GM18858 (cell line): ENCODE data around the gene PEMT.

Experiments
- ATAC-seq: cut with Tn5 transposase; IDR thresholded peaks from one replicate; pipeline ENCODE4 v1.9.1; 2021; ENCODE audit not compliant: unreplicated experiment

PEMT gene

DNA sequence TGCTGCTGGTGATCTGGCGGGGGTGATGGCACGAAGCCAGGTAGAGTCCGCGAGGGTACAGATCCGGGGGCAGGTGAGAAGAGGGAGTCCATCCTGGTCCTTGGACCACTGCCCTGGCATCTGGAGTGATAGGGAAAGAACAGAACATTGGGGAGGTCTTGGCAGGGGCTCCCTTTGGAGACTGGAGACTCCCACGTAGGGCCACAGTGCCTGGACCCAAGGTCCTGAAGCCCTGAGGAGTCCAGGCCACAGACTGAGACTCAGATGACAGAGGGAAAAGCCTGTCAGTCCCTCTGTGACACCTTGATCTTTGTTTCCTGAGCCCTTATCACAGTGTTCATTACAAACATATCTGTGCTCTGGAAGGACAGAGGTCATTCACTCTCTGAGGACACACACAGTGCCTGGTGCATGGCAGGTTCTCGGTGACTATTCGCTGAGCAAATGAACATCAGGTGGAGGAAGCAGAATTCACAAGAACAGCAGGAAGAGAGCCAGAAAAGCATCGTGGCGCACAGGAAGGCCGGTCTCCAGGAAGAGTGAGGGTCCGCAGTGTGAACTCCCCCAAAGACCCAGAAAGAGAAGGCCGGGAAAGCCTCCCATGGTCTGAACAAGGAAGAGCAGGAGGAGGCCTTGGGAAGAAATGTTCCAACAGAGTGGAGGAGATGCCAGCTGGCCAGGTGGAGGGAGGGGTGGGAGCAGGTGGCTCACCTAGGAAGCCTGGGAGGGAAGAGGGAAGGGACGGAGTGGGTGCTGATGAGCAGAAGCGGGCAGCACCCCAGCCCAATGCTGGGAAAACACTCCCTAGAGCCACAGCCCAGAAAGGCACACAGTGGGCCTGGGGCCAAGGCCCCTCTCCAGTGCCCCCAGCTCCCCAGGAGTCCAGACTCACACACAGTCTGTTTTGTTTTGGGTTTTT lies 20.5 kb downstream of the PEMT start:
- ATAC-seq: no peak

DNA sequence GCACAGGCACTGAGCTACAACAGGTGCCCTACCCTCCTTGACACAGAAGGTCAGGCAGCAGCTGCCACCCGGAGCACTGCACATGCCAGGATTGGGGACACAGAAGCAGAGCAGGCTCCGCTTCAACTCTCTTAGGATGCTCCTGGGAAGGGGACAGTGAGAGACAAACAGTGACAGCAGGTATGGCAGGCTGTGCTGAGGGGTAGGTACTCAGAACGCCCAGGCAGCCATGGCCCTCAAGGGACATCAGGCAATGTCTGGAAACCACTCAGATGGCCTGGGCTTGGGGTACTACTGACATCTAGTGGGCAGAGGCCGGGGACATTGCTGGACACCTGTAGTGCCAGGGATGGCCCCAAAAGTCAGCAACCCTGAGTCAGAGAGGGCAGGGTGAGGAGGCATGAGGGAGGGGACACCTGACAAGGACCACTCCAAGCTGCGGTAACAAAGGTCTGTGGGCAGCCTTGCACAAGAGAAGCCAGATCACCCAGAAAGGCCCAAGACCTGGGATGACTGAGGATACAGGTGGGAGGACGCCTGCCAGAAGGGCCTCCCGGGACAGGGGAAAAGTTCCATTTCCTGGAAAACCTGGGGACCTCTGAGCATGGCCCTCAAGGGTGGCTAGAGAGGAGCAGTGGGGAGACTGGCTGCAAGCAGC lies 21.2 kb downstream of the PEMT start:
- no peak for ATAC-seq

DNA sequence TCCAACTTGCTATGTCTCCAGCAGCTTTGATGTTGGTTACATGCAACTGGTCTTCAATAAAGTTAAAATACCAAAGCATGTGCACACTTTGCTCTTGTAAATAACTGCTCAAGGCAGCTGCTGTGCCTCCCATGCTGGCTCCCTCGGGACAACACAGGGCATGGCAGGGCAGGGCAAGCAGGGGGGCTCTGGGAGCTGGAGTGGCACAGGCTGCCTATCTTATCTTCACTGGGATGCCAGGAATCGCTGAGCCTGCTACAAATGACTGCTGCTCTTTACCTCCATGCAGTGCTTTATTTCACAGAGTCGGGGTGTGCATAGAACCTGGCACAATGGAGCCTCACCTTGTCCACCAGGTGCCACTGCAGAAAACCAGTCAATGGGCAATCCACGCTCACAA lies 21.8 kb downstream of the PEMT start:
- no peak for ATAC-seq

DNA sequence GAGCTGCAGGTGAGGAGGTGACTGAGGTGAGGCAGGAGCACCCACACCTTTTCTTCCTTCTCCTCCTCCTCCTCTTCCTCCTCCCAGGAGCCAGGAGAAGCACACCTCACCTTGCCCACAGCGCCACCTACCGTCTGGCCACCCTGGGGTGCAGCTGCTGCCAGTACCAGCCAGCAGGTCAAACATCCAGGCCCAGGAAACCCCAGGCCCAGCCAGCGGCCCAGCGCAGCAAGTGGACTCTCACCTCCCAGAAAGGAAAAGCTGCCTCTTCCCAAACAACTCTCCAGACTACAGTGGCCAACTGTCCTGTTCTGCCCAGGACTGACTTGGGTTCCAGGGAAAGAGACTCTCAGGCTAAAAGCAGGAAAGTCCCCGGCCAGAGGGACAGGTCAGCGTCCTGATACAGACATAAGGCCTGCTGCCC lies 22.7 kb downstream of the PEMT start:
- no peak for ATAC-seq

DNA sequence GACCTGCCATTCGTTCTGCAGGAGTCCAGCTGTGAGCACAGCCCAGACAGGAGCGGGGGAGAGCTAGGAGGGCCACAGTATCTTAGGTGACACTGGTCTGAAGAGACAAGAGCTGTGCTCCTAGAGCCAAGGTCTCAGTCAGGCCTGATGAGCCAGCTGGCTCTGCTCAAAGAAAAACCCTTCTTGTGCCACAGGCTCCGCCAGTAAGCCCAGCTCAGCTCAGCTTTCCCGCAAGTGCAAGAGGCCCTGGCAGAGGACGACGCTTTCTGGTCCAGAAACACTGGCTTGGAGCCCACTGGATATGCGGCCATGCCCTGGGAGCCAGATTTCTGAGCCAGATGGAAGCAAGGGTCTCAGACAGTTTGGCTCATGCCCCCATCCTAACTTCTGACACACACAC lies 23.9 kb downstream of the PEMT start:
- no peak for ATAC-seq

DNA sequence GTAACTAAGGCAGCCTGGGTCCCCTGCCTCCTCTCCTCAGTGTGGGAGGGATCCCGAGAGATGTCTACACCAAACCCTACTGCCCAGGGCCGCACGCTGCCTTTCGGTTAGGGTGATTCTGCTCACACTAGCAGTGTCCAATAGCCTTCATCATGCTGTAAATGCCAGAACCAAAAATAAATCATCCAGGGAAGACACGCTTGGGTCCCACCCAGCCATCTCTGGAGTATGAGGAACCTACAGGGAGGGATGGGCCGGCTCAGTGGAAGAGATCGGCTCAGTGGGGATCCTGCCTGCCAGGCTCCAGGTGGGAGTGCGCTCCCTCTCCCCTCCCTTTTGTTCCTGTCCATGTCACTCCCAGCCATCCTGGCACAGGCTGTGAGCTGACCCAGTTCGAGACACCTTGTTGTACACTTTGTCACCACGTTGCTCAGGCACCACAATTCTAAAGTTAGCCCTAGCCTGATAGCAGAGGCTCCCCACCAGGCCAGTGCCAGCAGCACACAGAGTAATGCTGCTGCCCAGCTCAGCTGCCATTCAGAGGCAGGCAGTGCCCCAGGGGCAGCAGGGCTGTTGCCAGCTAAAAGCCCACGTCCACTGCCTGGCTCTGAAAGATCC lies 24.5 kb downstream of the PEMT start:
- ATAC-seq: no peak

DNA sequence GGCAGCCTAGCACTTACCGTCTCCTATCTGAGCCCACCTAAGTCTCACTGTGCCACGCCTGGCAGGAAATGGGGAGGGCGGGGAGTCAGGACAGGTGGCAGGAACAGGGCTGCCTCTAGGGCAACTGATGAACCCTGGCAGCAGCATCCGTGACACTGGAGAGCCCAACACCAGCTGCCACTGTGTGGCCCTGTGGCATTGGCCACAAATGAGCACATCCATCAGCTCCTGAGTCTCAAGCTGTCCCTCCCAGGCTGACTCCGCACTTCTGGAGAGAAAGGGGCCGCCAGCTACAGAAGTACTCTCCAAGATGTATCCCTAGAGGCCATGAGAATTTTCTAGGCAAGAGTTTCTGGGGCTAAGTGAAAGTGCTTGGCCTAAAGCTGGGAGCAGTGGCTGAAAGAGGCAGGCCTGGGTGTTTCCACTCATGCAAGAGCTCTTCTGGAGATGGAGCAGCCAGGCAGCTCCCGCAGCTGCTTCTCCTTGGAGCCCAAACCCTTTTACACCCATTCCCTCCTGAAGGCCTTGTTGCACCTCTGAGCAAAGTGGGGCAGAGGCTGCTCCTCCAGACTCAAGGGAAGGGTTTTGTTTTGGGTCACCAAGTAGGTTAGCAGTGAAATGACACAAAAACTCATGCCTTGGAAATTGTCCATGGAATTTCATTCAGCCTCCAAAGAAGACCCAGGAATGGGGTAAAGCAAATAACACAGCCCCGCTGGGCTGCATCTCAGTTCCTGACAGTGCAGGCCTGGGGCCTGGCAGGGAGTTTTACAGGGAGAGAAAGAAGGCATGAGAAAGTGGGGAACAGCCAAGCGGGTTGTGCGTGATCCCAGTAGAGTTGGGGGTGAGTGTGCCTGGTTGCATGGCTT lies 25.8 kb downstream of the PEMT start:
- no peak for ATAC-seq

DNA sequence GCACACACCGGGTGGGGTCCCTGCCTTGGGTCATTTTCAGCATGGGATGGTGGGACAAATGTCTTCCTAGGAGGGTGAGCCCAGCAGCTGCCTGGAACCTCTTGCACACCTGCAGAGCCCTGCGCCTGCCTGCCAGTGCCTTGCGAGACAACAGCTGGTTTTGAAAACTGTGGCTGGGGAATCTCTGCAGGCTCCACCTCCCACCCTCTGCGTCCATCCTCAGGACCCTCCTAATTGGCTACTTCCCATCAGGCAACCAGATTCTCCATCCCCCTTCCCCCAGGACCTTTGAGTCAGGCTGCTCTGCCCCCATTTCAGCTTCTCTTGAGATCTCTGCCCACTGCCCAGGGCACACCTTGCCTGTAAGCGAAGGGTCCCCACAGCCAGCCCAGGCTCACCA lies 26.6 kb downstream of the PEMT start:
- ATAC-seq: no peak

DNA sequence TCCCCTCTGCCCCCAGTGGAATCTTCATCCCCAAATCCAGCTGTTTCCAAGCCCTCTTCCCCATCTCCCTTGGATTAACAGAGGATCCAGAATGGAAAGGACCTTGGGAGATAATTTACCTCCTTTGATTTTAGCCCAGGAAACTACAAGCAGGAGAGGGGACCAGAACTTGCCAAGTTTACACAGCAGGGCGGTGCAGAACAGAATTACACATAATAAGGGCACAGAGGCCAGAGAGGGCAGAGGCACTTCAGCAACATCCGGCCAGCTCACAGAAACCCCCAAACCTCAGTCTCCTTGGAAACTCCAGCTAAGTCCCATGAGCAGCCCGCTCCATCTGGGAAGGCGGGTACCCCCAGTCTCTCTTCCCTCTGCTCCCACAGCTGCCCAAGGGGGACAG lies 27.2 kb downstream of the PEMT start:
- no peak for ATAC-seq

DNA sequence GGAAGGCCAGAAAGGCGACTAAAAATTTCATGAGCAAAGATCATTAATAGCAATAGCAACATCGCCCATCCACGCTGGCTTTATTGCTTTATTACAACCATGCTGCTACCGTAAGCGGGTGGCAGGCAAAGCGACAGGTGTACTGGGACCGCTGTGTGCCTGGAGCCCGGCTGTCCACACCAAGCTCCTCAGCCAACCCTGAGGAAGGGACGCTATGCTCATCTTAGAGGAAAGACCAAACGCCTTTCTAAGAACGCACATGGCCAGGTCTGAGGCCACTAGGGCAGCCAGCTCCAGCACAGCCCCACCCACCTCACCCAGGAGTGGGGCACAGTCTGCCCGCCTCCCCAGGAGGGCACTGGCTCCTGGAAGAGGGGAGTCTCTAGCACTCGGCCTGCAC lies 28.0 kb downstream of the PEMT start:
- ATAC-seq: no peak

DNA sequence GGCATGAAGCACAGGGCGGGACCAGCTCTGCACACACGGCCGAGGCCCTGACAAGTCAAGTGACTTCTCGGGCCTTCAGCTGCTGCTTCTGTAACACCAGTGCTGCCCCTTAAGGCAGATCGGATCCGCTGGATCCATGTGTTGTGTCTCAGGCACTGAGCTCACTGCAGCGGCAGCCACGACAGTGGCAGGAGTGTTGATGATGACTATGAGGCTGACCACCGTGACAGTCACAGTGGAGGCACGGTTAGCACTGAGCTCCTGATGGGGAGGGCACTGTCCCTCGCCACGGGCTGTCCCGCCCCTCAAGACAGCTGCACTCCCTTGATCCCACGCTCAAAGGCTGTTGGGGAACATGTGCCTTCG lies 29.4 kb downstream of the PEMT start:
- ATAC-seq: no peak

DNA sequence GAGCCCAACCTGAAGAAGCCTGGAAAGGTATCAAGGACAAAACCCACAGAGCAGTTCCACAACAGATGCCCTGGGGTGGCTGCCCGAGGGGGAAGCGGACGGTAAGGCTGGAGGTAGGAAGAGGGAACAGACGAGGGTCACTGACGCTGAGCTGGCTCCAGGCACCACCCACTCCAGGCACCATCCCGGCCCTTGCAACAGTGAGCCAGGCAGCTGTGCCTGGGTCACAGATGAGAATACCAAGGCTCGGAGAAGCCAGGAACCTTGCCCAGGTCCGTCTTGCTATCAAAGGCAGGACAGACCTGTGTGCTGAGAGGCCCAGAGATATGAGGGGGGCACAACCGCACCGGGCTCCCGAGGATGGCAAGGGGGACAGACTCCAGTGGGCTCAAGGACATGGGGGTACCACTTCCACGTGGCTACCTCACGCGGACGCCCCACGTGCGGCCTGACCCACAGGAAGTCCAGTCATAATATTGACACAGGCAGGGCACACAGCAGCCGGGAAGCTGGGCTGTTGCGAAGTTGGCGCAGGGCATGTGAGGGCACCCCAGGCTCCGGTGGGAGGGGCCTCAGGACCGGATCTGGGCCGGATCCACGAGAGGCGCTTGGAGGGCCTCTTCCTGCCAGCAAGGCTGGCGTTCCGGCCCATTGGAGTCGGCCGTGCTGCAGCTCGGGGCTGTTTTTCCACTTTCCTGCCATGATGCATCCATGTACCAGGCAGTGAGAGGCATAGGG lies 29.9 kb downstream of the PEMT start:
- no peak for ATAC-seq

DNA sequence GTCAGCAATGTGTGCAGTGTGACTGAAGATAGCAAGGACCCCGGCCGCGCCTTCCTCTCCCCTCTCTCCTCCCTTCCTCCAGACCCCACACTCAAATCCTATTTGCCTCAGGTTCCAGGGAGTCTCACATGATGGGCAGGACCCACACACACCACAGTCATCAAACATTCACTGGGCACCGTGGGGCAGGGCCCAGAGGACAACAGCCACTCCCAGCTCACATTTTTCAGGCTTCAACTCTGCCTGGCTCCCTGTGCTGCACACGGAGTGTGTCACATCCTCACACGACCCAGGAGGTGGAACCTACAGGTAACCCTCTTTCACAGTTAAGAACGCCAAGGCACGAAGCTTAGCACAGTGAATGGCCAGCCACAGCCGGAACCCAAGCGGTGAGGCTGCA lies 30.5 kb downstream of the PEMT start:
- ATAC-seq: no peak

DNA sequence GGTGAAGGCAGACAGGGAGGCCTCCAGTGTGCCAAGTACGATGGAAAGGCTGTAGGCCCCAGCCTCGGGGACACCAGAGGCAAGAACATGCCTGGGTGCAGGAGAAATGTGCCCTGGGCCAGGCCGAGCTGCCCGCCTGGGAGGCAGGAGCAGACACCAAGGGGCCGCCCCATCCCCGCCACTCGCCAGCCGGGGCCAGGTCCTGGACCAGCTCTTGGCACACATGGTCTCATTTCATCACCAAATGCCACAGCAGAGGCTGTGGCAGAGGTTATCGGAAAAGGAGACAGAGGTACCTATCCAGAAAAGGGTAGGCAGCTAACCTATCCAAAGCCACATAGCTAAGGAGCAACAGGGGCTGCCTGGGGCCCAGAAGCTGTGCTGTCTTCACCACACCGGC lies 31.3 kb downstream of the PEMT start:
- no peak for ATAC-seq

DNA sequence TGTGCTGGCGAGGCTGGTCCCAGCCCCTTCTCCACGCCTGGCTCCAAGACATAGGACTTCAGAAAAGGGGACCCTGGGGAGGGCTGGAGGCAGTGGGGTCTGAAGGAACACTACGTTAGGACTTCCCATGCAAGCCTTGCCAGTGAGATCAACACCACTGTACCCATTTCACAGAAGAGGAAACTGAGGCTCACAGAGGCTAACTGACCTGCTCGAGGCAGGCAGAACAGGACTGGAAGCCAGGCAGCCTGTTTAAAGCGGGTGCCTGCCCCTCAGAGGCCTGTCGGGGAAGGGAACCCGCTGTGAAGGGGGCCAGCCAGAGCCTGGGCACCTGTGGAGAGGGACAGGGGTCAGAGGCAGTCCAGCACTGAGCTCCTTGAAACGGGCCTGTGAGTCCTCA lies 32.3 kb downstream of the PEMT start:
- ATAC-seq: no peak

DNA sequence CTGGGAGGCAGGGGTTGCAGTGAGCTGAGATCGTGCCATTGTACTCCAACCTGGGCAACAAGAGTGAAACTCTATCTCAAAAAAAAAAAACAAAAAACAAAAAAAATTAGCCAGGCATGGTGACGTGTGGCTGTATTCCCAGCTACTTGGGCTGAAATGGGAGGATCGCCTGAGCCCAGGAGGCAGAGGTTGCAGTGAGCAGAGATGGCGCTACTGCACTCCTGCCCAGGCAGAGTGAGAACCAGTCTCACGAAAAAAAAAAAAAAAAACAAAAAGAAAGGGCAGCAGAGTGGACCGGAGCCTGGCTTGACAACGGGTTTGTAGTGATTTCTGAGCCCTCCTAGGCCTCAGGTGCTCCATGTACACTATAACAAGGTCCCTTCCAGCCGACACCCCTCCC lies 33.1 kb downstream of the PEMT start:
- no peak for ATAC-seq

DNA sequence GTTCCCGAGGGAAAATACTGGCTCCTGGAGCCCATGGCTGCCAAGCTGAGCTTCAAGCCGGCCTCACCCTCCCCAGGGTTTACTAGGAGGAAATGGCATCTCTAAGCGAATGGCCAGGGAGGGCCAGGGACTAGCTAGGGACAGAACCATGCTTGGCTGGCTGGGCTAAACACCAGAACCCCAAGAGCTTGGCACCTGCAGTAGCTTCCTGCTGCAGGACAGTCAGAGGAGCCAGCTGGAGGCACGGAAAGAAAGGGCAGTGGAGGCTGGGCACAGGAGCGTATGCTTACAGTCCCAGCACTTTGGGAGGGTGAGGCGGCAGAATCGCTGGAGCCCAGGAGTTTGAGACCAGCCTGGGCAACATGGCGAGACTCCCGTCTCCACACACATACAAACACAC lies 33.7 kb downstream of the PEMT start:
- ATAC-seq: no peak

DNA sequence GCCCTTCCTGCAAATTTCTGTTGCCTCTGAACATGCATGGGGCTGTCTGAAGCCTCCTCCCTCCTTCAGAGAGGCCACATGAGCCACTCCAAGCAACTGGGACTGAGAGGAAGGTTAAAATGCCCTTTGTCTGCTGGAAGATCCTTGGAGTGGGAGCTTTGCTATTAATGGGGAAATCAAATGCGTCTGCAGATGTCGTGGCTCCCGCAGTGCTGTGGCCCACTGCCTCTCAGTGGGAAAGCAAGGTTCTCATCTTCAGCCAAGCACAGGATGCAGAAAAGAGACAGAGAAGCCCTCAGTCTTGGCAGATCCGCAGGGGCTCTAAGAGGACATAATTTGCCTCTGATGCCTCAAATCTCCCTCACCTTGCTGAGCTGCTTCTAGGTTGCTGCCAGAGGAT lies 34.8 kb downstream of the PEMT start:
- no peak for ATAC-seq

DNA sequence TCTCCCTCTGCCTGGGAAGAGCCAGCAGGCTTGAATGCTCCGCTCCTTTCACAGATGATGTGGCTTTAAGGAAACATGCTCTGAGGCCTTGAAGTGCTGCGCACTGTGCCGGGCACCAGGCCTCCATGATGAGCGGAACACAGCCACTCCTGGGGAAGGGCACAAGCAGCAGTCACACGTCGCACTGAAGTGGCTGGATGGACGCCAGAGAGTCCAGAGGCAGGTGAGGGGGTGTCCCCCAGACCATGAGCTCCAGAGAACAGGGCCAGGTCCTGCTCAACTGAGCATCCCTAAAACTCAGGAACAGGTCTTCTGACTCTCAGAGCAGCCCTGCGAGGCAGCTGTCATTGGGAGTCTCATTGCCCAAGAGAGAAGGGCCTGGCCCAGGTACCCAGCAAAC lies 35.6 kb downstream of the PEMT start:
- ATAC-seq: no peak

DNA sequence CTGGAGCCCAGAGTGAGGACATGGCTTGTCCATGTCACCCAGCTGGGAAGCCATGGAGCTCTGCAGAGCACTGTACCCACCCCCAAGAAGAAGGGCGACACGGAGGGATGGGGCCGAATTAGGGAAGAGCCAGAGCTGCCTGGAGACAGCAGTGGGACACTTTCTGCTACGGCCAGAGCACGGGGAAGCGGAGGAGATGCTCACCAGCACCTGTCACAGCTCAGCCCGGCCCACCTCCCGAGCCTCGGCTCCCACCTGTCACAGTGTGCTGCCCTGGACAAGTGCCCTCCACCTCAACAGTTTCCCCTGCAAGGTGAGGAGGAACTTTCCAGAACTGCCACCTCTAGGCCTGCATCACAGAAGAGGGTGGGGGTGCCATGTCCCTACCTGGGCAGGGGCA lies 36.4 kb downstream of the PEMT start:
- no peak for ATAC-seq

DNA sequence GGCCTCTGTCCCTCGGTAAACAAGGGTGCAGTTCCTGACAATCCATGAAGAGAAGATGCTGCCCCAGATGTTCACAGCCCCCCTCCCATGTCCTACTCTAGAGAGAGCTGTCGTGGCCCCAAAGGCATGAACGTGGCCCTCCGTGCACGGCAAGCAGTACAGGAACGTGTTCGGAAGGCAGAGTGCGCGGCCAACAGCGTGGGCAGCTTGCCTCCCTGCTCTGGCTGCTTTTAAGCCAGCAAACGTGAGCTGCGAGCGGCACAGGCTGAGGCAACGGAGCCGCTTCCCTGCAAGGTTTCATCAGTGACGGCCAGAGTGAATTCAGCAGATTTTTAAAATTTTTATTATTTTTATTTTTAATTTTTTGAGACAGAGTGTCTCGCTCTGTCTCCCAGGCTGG lies 37.2 kb downstream of the PEMT start:
- ATAC-seq: no peak
